Activated CD8-positive, alpha-beta T cell treated with anti-CD3 and anti-CD28 coated beads for 36 hours (primary cell): ENCODE results near the gene PLET1. TPM values are rescaled to one million over a fixed set of nuclear protein-coding genes. Genes with fewer than 3 reads are reported as not detected.

Experiments used
- ATAC-seq: fragments of 200-7000 bp; cut with Tn5 transposase; one replicate; pipeline ENCODE4 v1.10.0; 2021; ENCODE audit warnings: mild to moderate bottlenecking, moderate library complexity
- CTCF ChIA-PET: fragments of 350-600 bp; sonication (Branson Sonifier 250); formaldehyde crosslinking; loops from one replicate; lab custom pipeline; 2021; ENCODE audit warnings: antibody characterized with exemption; lab: Charles Lee
- POLR2A ChIA-PET: fragments of 350-600 bp; sonication (Branson Sonifier 250); formaldehyde crosslinking; loops from one replicate; lab custom pipeline; 2021; ENCODE audit warnings: antibody characterized with exemption; lab: Charles Lee
- DNase-seq: peaks from one replicate; pipeline ENCODE4 v3.0.0-alpha.2; 2020
- H3K27ac Mint-ChIP-seq: one replicate; pipeline ENCODE4 v1.8.0; 2021; ENCODE audit warnings: mild to moderate bottlenecking, mixed read lengths
- H3K27me3 Mint-ChIP-seq: one replicate; pipeline ENCODE4 v1.8.0; 2021; ENCODE audit warnings: mixed read lengths
- H3K36me3 Mint-ChIP-seq: one replicate; pipeline ENCODE4 v1.8.0; 2021; ENCODE audit warnings: low read depth, mixed read lengths
- H3K4me1 Mint-ChIP-seq: one replicate; pipeline ENCODE4 v1.8.0; 2021; ENCODE audit warnings: low read depth, mixed read lengths
- H3K4me3 Mint-ChIP-seq: one replicate; pipeline ENCODE4 v1.8.0; 2021; ENCODE audit warnings: mild to moderate bottlenecking, moderate library complexity, mixed read lengths
- H3K9me3 Mint-ChIP-seq: one replicate; pipeline ENCODE4 v1.8.0; 2021; ENCODE audit warnings: mixed read lengths
- intact Hi-C: fragments of 100-400 bp; cut with micrococcal nuclease; formaldehyde crosslinking; loops from one replicate; pipeline ENCODE4 v1.10.0; 2022
- total RNA-seq, 2 experiments: library from RNA; stranded (reverse); gene quantifications; one replicate each; pipeline ENCODE4 v1.2.3, GENCODE V29; 2021
- TF ChIP-seq, protein P1 (sequence below): fragments of 200-600 bp; IDR thresholded peaks from one replicate; pipeline ENCODE4 v1.8.0; 2022; ENCODE audit warnings: antibody characterized with exemption, mild to moderate bottlenecking

PLET1 gene
- total RNA-seq, 2 experiments from 2014 or later = not detected

DNA sequence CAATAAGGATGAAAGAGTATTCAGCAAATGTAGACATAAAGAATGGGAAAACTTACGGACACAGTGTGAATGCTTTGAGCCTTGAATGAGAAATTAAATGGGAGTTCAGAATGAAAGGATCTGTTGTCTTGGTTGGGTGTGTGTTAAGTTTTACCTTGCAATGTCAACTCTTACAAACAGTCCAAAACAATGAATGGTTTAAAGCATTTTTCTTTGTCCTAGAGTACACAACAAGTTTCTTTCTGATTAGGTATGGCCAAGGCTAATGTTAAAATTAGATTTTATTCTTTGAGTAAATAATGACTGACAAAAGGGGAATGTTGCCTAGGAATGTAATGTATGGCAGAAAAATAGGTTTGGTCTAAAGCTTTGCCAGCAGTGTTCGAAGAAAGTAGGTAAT is 32.0 kb downstream of the PLET1 start:
- TF ChIP-seq, protein P1, sequence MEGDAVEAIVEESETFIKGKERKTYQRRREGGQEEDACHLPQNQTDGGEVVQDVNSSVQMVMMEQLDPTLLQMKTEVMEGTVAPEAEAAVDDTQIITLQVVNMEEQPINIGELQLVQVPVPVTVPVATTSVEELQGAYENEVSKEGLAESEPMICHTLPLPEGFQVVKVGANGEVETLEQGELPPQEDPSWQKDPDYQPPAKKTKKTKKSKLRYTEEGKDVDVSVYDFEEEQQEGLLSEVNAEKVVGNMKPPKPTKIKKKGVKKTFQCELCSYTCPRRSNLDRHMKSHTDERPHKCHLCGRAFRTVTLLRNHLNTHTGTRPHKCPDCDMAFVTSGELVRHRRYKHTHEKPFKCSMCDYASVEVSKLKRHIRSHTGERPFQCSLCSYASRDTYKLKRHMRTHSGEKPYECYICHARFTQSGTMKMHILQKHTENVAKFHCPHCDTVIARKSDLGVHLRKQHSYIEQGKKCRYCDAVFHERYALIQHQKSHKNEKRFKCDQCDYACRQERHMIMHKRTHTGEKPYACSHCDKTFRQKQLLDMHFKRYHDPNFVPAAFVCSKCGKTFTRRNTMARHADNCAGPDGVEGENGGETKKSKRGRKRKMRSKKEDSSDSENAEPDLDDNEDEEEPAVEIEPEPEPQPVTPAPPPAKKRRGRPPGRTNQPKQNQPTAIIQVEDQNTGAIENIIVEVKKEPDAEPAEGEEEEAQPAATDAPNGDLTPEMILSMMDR = no peak

GRCh38 chr11:112227471-112227870 is 33.2 kb downstream of the PLET1 start:
- Mint-ChIP-seq H3K4me1 (peaks cover 15% of the 10 kb centered on the region), H3K36me3 (peaks cover 21% of the 10 kb centered on the region), H3K4me3 (peak overlapping the region; percentile 70), H3K27me3 (peaks cover 1% of the 10 kb centered on the region), H3K27ac (no peak overlapping the region), H3K9me3 (no peaks in the 10 kb centered on the region)
- intact Hi-C loops = no loop called here
- TF ChIP-seq, protein P1 = no peak
- no peak for DNase-seq
- ChIA-PET POLR2A (interaction anchor here (1.0 to 1.5 kb wide), 2 partner anchors 9 to 46 kb away, joined by 4 to 5 read pairs; no protein-coding TSS in a partner anchor), CTCF (interaction anchor here (1.6 to 5.1 kb wide), 2 partner anchors 8 to 53 kb away, joined by 4 to 37 read pairs; no protein-coding TSS in a partner anchor)
- ATAC-seq = no peak

More for the DNA sequence above, 32.0 kb downstream of the PLET1 start:
- ATAC-seq (no peak), DNase-seq (no peak)
- H3K4me1 Mint-ChIP-seq = peaks cover 15% of the 10 kb centered on the region
- intact Hi-C loops = no loop called here
- peaks cover 21% of the 10 kb centered on the region for H3K36me3 Mint-ChIP-seq
- no peak overlapping the region for H3K4me3 Mint-ChIP-seq
- ChIA-PET CTCF (interaction anchor here (1.6 to 5.1 kb wide), 2 partner anchors 9 to 52 kb away, joined by 4 to 37 read pairs; no protein-coding TSS in a partner anchor), POLR2A (interaction anchor here (1.5 kb wide), 1 partner anchor 45 kb away, joined by 4 read pairs; no protein-coding TSS in a partner anchor)
- H3K27ac Mint-ChIP-seq = no peak overlapping the region
- H3K9me3 Mint-ChIP-seq = no peaks in the 10 kb centered on the region
- H3K27me3 Mint-ChIP-seq = peaks cover 1% of the 10 kb centered on the region

GRCh38 chr11:112226831-112227401 is 33.7 kb downstream of the PLET1 start:
- POLR2A ChIA-PET = interaction anchor here (1.0 kb wide), 2 partner anchors 9 to 122 kb away, joined by 3 to 5 read pairs; no protein-coding TSS in a partner anchor
- no peak for DNase-seq
- Mint-ChIP-seq H3K36me3 (peaks cover 21% of the 10 kb centered on the region), H3K27me3 (peaks cover 1% of the 10 kb centered on the region), H3K4me3 (peak overlapping the region; percentile 70), H3K4me1 (peaks cover 15% of the 10 kb centered on the region), H3K9me3 (no peaks in the 10 kb centered on the region), H3K27ac (peak overlapping the region; percentile 95)
- intact Hi-C loops = no loop called here
- TF ChIP-seq, protein P1 = no peak
- CTCF ChIA-PET = interaction anchor here (5.1 kb wide), 1 partner anchor 54 kb away, joined by 37 read pairs; no protein-coding TSS in a partner anchor
- peak; percentile 63 for ATAC-seq

- TF ChIP-seq, protein P1 = no peak
- peak; percentile 85 for DNase-seq
- Mint-ChIP-seq H3K4me1 (peaks cover 15% of the 10 kb centered on the region), H3K27ac (peak within 1 kb of the TSS; percentile 95), H3K27me3 (peaks cover 1% of the 10 kb centered on the region), H3K36me3 (peaks cover 19% of the 10 kb centered on the region), H3K4me3 (peak within 1 kb of the TSS; percentile 70), H3K9me3 (no peaks in the 10 kb centered on the region)
- intact Hi-C loops = no loop called here
- CTCF ChIA-PET = interaction anchor here (5.1 kb wide), 1 partner anchor 54 kb away, joined by 37 read pairs; no protein-coding TSS in a partner anchor
- POLR2A ChIA-PET = interaction anchor here (1.0 to 1.2 kb wide), 3 partner anchors 8 to 121 kb away, joined by 3 to 5 read pairs (median 3); no protein-coding TSS in a partner anchor
- ATAC-seq = peak; percentile 97
Measured at GRCh38 chr11:112226062-112226830, 34.4 kb downstream of the PLET1 start, which contains the start of gene PTS. PTS (plus strand) TSS chr11:112226428; CDS start chr11:112226444, 16 bp downstream.
